ENCODE results near the gene ULBP3.
"Not testable (repeated sequence)": the region's sequence is repeated elsewhere in the genome, so short reads cannot be mapped to it uniquely, and the experiment has no call there.

ULBP3 gene

GRCh38 chr6:150075034-150075421 lies 6.1 kb upstream of the ULBP3 start:
- DNase-seq = no peak

DNA sequence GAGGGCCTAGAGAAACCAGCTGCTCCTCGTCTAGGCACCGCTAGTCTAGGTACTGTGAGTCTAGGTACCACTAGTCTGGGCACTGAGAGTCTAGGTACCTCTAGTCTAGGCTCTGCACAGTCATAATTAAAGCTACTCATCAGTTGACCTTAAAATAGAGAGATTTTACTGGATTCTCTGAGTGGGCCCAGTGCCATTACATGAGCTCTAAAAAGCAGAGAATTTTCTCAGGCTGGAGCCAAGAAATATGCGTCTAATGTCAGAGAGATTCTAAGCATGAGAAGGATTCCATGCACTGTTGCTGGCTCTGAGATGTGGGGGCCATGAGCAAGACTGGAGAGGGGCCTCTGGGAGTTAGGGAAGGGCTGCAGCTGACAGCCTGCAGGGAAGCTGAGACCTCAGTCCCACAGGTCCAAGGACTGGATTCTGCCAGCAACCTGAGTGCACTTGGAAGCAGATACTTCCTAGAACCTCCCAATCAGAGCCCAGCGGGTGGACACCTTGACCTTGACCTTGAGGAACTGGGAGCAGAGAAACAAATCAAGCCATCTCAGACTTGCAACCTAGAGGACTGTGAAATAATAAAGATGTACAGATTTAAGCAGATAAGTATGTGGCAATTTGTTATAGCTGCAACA lies 5.6 kb upstream of the ULBP3 start:
- not testable (repeated sequence) for DNase-seq

DNA sequence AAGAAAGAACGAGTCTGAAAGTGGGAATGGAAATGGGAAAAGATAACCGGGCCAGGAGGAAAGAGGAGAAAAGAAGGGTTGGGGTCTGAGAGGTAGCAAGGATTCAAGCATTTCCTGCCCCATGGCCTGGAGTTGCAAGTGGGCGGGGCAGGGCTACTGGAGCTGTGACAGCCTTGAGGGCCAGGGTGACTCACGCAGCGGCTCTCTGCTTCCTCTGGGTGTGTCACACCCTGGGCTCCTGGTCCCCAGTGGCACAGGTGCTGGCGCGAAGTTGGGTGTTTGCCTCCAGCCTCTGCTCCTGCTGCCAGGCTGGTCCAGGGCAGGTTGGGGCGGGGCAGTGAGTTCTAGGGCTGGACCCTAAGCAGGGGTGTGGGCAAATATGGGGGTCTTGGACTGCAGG lies 3.3 kb upstream of the ULBP3 start:
- peak; percentile 51 for DNase-seq

GRCh38 chr6:150070236-150070818 lies 1.4 kb upstream of the ULBP3 start:
- no peak for DNase-seq

DNA sequence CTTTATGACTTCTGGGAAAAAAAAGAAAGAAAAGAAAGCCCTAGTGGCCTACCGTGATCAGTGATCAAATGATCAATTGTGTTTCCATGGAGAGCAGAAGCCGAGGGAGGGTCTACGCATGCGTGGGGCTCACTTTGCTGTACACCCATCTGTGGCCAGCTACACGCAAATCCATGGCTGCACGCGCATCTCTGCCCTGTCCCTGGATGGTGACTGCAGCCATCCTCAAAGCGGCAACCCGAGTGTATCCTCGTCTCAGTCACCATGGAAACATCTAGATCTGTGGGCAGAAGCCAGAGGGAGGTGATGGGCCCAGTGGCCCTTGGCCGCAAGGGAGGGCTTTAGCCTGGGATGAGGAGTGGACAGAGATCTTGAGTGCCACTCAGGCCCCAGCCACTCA lies 785 bp upstream of the ULBP3 start:
- no peak for DNase-seq

GRCh38 chr6:150068151-150068550 lies 770 bp downstream of the ULBP3 start:
- DNase-seq = no peak

DNA sequence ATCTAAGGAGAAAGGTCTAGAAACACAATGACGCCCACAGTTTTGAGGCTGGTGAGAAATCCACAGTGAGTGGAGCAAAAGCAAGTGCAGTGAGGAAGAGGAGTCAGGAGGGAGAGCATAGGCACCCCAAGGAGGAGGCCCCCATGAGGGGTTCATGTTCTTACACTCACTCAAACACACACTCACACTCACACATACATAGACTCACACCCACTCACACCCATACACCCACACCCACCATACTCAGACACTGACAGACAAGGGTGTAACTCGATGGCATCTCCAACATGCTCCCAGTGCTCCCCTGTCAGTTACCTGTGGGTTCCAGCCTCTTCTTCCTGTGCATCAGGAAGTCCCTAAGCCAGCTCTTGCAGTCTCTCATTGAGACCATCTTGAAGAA lies 3.8 kb downstream of the ULBP3 start:
- no peak for DNase-seq

DNA sequence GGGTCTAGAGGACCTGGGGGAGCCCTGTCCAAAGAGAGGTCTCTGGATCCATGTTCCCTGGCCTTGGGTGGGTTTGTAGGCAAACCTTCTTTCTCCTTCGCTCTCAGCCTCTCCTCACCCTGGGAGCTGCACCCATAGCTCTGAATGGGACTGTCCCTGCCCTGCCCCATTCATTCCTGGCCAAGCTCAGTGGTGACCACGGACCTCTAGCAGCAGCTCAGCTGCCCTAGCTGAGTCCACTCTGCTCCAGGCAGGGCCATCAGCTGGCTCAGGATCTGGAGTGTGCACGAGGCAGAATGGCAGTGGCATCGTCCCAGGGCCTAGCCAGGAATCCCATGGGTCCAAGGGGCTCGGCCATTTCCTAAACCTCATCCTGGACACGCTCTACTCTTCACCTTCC lies 5.3 kb downstream of the ULBP3 start:
- DNase-seq = no peak

DNA sequence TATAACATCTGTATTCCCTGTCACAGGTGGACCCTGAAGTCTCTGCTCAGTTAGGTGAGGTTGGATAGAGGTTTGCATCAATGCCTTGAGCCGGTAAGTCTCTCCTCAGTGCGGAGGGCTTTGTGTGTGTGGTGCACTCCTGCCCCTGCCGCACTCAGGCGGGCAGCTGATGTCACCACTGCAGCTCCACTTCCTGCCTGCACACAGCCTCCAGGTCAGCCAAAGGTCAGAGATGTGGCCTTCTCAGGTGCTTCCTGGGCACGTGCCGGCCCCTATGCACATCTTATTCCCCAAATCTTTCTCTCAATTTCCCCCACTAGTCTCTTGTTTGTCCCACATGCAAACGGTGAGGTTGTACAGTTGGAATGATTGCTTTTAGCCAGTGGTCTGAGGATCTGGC lies 8.9 kb downstream of the ULBP3 start:
- DNase-seq = not testable (repeated sequence)

GRCh38 chr6:150058986-150059385 lies 9.9 kb downstream of the ULBP3 start:
- DNase-seq = no peak

DNA sequence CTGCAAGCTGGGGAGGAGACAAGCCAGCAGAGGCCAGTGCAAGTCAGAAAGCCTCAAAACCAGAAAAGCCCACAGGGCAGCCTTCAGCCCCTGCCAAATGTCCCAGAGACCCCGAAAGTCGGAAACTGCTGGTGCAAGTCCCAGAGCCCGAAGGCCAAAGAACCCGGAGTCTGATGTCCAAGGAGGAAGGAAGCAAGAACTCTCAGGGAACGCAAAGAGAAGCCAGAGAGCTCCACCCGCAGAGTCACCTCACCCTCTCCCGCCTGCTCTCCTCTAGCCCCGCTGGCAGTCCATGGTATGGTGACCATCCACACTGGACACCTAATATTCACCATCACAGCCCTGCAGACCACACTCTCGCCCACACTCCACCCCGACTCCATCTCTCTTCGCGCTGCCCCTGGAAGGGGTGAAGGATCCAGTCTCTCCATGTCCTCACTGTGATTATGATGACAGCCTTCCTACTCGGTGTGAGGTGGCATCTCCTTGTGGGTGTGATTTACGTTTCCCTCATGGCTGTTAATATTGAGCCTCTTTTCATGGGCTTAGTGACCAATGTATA lies 10.6 kb downstream of the ULBP3 start:
- DNase-seq = no peak

DNA sequence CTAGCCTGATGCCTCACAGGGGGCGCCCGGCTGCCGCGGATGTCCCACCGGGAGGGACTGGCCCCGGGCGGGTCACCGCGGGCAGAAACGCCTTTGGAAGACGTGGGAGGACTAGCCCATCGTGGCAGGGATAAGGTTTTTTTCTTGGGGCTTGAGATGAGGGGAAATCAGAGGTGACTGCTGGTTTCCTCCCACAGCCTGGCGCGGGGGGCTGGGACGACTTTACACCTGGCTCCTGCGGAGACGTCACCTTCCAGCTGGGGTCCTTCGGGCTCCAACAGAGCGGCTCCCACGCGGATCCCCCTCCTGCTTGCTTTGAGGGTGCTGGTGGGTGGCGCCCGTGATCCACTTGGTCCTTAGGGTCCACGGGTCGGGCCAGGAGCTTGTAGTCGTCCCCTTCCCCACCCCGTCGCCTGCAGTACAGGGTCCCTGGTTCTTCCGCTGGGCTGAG lies 11.4 kb downstream of the ULBP3 start:
- DNase-seq = no peak

DNA sequence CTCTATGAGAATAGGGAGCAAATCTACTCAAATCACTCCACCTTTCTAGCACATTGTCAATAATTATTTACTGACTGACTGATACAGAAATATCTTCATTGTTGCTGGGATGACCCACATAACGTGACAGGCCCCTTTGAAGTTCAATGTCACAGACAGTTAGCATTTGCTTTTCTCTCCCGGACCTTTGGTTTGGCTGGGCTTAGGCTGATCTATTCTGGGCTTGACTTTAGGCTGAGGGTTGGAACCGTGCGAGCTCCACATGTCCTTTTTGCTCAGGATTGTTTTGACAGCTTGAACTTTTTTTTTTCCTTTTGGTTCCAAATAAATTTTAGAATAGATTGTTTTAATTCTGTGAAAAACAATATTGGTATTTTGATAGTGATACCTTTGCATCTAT lies 12.0 kb downstream of the ULBP3 start:
- no peak for DNase-seq

GRCh38 chr6:150056156-150056555 lies 12.8 kb downstream of the ULBP3 start:
- DNase-seq = no peak

DNA sequence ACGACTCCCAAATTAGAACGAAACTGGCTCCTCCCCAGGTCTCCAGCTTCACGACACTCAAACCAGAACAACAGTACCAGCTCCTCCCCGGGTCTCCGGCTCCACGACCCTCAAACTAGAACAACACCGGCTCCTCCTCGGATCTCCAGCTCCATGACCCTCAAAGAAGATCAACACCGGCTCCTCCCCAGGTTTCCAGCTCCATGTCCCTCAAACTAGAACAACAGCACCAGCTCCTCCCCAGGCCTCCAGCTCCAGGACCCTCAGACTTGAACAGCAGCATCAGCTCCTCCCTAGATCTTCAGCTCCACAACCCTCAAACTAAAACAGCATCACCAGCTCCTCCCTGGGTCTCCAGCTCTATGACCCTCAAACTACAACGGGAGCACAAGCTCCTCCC lies 13.8 kb downstream of the ULBP3 start:
- DNase-seq = no peak

- DNase-seq = no peak
Measured at GRCh38 chr6:150053450-150053849, 15.5 kb downstream of the ULBP3 start.

- no peak for DNase-seq
Measured at GRCh38 chr6:150050846-150051245, 18.1 kb downstream of the ULBP3 start.

- no peak for DNase-seq
Measured at GRCh38 chr6:150048099-150048498, 20.8 kb downstream of the ULBP3 start.

- no peak for DNase-seq
Measured at GRCh38 chr6:150046943-150047342, 22.0 kb downstream of the ULBP3 start.

GRCh38 chr6:150044621-150045145 lies 24.2 kb downstream of the ULBP3 start:
- DNase-seq = no peak

GRCh38 chr6:150043501-150044412 lies 25.2 kb downstream of the ULBP3 start:
- no peak for DNase-seq

GRCh38 chr6:150043096-150043495 lies 25.8 kb downstream of the ULBP3 start:
- no peak for DNase-seq

All from stimulated activated naive CD4-positive, alpha-beta T cell treated with Interleukin-2 at 50 U/mL for 16 hours (primary cell).